Nucleus accumbens (tissue), 56 donors: ENCODE results near the gene DCAF15.

Experiments
- DNase-seq, 56 donors: peaks; one replicate each; lab custom pipeline; 2025; lab: John Stamatoyannopoulos, UW

The DCAF15 gene

GRCh38 chr19:14006766-14007562 is 54.7 kb downstream of the DCAF15 start:
- peak in 15 of 56 donors; percentile 59 to 96 (median 89) for DNase-seq
